CD8-positive, alpha-beta memory T cell (primary cell): ENCODE measurements around the gene LSAMP. TPM values are rescaled to one million over a fixed set of nuclear protein-coding genes. Genes with fewer than 3 reads are reported as not detected.

Source experiments
- CTCF ChIA-PET: fragments of 350-600 bp; sonication (Branson Sonifier 250); formaldehyde crosslinking; loops from one replicate; lab custom pipeline; 2021; ENCODE audit warnings: antibody characterized with exemption; lab: Charles Lee
- POLR2A ChIA-PET: fragments of 350-600 bp; sonication (Branson Sonifier 250); formaldehyde crosslinking; loops from one replicate; lab custom pipeline; 2021; ENCODE audit warnings: antibody characterized with exemption; lab: Charles Lee
- DNase-seq, 5 donors: peaks; one replicate each; pipeline versions ENCODE4 v3.0.0 to v3.0.0-alpha.2; 2020 to 2022; ENCODE audit warnings: mixed read lengths in 1 of 5
- H3K27ac ChIP-seq: one replicate; pipeline ENCODE4 v1.7.0; 2013; ENCODE audit warnings: low read depth, mild to moderate bottlenecking, low read length, moderate library complexity
- H3K27me3 ChIP-seq: 2 replicates; pipeline ENCODE4 v1.7.0; 2013; ENCODE audit warnings: low read length, mild to moderate bottlenecking; ENCODE audit not compliant: insufficient read depth, poor library complexity, severe bottlenecking
- H3K36me3 ChIP-seq: 2 replicates; pipeline ENCODE4 v1.7.0; 2013; ENCODE audit warnings: mild to moderate bottlenecking, low read length, moderate library complexity; ENCODE audit not compliant: insufficient read depth
- H3K4me1 ChIP-seq: 2 replicates; pipeline ENCODE4 v1.7.0; 2013; ENCODE audit warnings: mild to moderate bottlenecking, low read length, moderate library complexity; ENCODE audit not compliant: insufficient read depth
- H3K4me3 ChIP-seq: 2 replicates; pipeline ENCODE4 v1.7.0; 2013; ENCODE audit warnings: mild to moderate bottlenecking, low read length
- H3K9me3 ChIP-seq: 2 replicates; pipeline ENCODE4 v1.7.0; 2013; ENCODE audit warnings: mild to moderate bottlenecking, low read length
- H3K27ac Mint-ChIP-seq, 8 donors: one replicate each; pipeline ENCODE4 v1.8.0; 2020 to 2021; ENCODE audit warnings: mixed read lengths in 8 of 8, mild to moderate bottlenecking in 6 of 8, inconsistent platforms in 3 of 8, moderate library complexity in 3 of 8
- H3K27me3 Mint-ChIP-seq, 2 donors: one replicate each; pipeline ENCODE4 v1.8.0; 2020 to 2021; ENCODE audit warnings: mixed read lengths in 2 of 2, mild to moderate bottlenecking in 1 of 2, moderate library complexity in 1 of 2
- H3K36me3 Mint-ChIP-seq, 3 donors: one replicate each; pipeline ENCODE4 v1.8.0; 2020 to 2021; ENCODE audit warnings: mixed read lengths in 3 of 3, inconsistent platforms in 1 of 3, mild to moderate bottlenecking in 1 of 3
- H3K4me1 Mint-ChIP-seq, 3 donors: one replicate each; pipeline ENCODE4 v1.8.0; 2020 to 2021; ENCODE audit warnings: mixed read lengths in 3 of 3, inconsistent platforms in 1 of 3, mild to moderate bottlenecking in 1 of 3
- H3K4me3 Mint-ChIP-seq, 7 donors: one replicate each; pipeline ENCODE4 v1.8.0; 2020 to 2021; ENCODE audit warnings: mixed read lengths in 7 of 7, mild to moderate bottlenecking in 6 of 7, moderate library complexity in 4 of 7, inconsistent platforms in 2 of 7
- H3K9me3 Mint-ChIP-seq, 5 donors: one replicate each; pipeline ENCODE4 v1.8.0; 2020 to 2022; ENCODE audit warnings: mixed read lengths in 5 of 5, mild to moderate bottlenecking in 3 of 5, moderate library complexity in 2 of 5, inconsistent platforms in 1 of 5
- polyA plus RNA-seq: library from polyadenylated mRNA; unstranded; fragments of 300-500 nt; fragmentation: Illumina TruSeq; gene quantifications from one replicate; pipeline ENCODE4 v1.2.3, GENCODE V29; 2021
- total RNA-seq, 2 experiments: library from RNA; stranded (reverse); gene quantifications; one replicate each; pipeline ENCODE4 v1.2.3, GENCODE V29; 2021

The LSAMP gene
- total and polyA plus RNA-seq, 3 experiments from 2014 or later: not detected

- POLR2A ChIA-PET: no interaction called here
- H3K36me3 Mint-ChIP-seq: peaks cover 0 to 2% (median 0%) of the 10 kb centered on the region in 3 donors
Observed at GRCh38 chr3:116341381-116341780, 103.9 kb downstream of the LSAMP start.

DNA sequence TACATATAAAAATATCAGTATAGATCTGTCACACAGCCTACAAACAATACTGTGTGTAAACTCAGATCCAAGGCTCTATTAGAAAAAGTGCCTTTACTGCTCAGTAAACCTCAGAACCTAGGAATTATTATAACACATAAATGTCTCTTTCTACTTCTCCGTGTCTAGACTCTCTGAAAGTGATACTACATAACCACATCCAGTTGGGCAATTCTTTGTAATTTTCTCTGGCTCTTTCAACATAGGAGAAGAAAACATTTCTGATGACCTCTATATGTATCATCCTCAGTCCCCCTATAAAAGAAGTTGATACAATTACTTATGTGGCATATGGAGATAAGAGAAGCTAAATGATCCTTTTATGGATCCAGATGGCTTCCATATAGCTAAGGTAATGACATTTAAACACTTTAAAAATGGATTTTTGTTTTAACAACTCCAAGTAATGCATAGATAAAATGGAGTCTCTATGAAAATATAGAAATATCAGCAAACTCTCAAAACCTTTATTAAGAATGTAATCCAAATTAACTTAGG is 104.5 kb downstream of the LSAMP start:
- Mint-ChIP-seq H3K36me3 (peaks cover 0 to 2% (median 0%) of the 10 kb centered on the region in 3 donors), H3K27me3 (no peaks in the 10 kb centered on the region), H3K4me1 (no peaks in the 10 kb centered on the region), H3K9me3 (peaks cover 0 to 8% (median 0%) of the 10 kb centered on the region in 5 donors), H3K4me3 (no peak overlapping the region), H3K27ac (no peak overlapping the region)
- Histone ChIP-seq H3K9me3 (no peaks in the 10 kb centered on the region), H3K4me3 (no peak overlapping the region), H3K27ac (no peak overlapping the region), H3K4me1 (no peaks in the 10 kb centered on the region), H3K27me3 (no peaks in the 10 kb centered on the region), H3K36me3 (no peaks in the 10 kb centered on the region)
- POLR2A ChIA-PET: no interaction called here
- CTCF ChIA-PET: no interaction called here
- no peak for DNase-seq

More at GRCh38 chr3:116341381-116341780, 103.9 kb downstream of the LSAMP start:
- H3K4me3 ChIP-seq: no peak overlapping the region
- peaks cover 0 to 8% (median 0%) of the 10 kb centered on the region in 5 donors for H3K9me3 Mint-ChIP-seq
- no peak overlapping the region for H3K4me3 Mint-ChIP-seq
- no peak overlapping the region for H3K27ac ChIP-seq
- CTCF ChIA-PET: no interaction called here
- H3K36me3 ChIP-seq: no peaks in the 10 kb centered on the region
- H3K4me1 ChIP-seq: no peaks in the 10 kb centered on the region
- no peaks in the 10 kb centered on the region for H3K4me1 Mint-ChIP-seq
- no peak overlapping the region for H3K27ac Mint-ChIP-seq
- H3K27me3 ChIP-seq: no peaks in the 10 kb centered on the region
- DNase-seq: no peak
- H3K27me3 Mint-ChIP-seq: no peaks in the 10 kb centered on the region
- H3K9me3 ChIP-seq: no peaks in the 10 kb centered on the region

DNA sequence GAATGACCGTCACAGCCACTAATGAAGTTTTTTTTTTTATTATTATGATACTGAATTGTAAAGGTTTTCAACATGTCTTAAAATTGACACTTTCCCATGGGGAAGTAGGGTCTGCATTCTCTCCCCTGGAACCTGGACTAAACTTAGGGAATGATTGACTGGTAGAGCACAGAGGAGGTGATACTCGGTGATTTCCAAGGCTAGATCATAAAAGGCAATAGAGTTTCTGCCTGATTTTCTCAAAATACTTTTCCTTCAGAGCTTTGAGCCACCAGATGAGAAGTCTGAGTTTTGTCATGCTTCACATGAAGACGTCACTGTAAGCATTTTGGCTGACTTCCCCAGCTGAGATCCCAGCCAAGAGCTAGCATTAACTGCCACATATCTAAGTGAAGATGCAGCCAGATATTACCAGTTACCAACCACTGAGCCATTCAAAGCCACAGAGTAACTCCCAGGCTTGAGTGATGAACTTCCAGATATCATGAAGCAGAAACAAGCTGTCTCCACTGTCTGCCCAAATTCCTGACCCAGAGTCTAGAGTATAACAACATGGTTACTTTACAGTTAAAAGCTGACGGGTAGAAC is 105.8 kb downstream of the LSAMP start:
- Histone ChIP-seq H3K27me3 (no peaks in the 10 kb centered on the region), H3K27ac (no peak overlapping the region), H3K4me1 (no peaks in the 10 kb centered on the region), H3K9me3 (no peaks in the 10 kb centered on the region), H3K4me3 (no peak overlapping the region), H3K36me3 (no peaks in the 10 kb centered on the region)
- Mint-ChIP-seq H3K27ac (no peak overlapping the region), H3K4me3 (no peak overlapping the region), H3K27me3 (no peaks in the 10 kb centered on the region), H3K36me3 (peaks cover 0 to 2% (median 0%) of the 10 kb centered on the region in 3 donors), H3K9me3 (peaks cover 0 to 8% (median 0%) of the 10 kb centered on the region in 5 donors), H3K4me1 (no peaks in the 10 kb centered on the region)
- no peak for DNase-seq
- ChIA-PET CTCF (no interaction called here), POLR2A (no interaction called here)

DNA sequence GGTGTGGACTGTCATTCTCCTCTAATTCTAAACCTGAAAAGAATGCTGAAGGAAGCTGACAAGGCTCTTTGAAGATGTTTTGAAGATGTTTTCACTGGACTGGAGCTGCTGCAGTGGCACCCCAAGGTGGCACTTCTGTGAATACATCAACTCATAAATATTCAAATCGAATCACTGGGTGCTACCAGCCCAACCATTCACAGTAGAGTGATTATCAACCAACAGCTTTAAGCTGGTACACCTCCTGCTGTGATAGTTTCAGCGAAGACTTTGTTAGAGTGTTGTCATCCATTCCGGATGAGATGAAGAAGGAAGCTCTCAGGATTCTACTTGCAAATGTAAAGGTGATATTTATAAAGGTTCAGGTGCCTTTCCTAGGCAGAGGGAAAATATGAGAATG is 106.6 kb downstream of the LSAMP start:
- no peak overlapping the region for H3K27ac ChIP-seq
- H3K27me3 ChIP-seq: no peaks in the 10 kb centered on the region
- H3K4me3 ChIP-seq: no peak overlapping the region
- DNase-seq: no peak
- no peaks in the 10 kb centered on the region for H3K36me3 ChIP-seq
- ChIA-PET CTCF (no interaction called here), POLR2A (no interaction called here)
- Mint-ChIP-seq H3K27me3 (no peaks in the 10 kb centered on the region), H3K36me3 (peaks cover 0 to 2% (median 0%) of the 10 kb centered on the region in 3 donors), H3K9me3 (peaks cover 0 to 5% (median 0%) of the 10 kb centered on the region in 5 donors), H3K4me1 (no peaks in the 10 kb centered on the region), H3K27ac (peak overlapping the region in 1 of 8 donors; percentile 38), H3K4me3 (no peak overlapping the region)
- no peaks in the 10 kb centered on the region for H3K4me1 ChIP-seq
- H3K9me3 ChIP-seq: no peaks in the 10 kb centered on the region

- CTCF ChIA-PET: no interaction called here
- Mint-ChIP-seq H3K4me3 (no peak overlapping the region), H3K9me3 (peaks cover 0 to 11% (median 2%) of the 10 kb centered on the region in 5 donors), H3K27ac (no peak overlapping the region), H3K27me3 (no peaks in the 10 kb centered on the region), H3K4me1 (no peaks in the 10 kb centered on the region), H3K36me3 (peaks cover 0 to 2% (median 0%) of the 10 kb centered on the region in 3 donors)
- H3K27me3 ChIP-seq: no peaks in the 10 kb centered on the region
- H3K4me1 ChIP-seq: no peaks in the 10 kb centered on the region
- H3K9me3 ChIP-seq: no peaks in the 10 kb centered on the region
- no peaks in the 10 kb centered on the region for H3K36me3 ChIP-seq
- H3K27ac ChIP-seq: no peak overlapping the region
- POLR2A ChIA-PET: no interaction called here
- no peak overlapping the region for H3K4me3 ChIP-seq
- no peak for DNase-seq
Observed at GRCh38 chr3:116337229-116337628, 108.1 kb downstream of the LSAMP start.

GRCh38 chr3:116331380-116331779 is 113.9 kb downstream of the LSAMP start:
- Histone ChIP-seq H3K27ac (no peak overlapping the region), H3K4me3 (no peak overlapping the region), H3K27me3 (no peaks in the 10 kb centered on the region), H3K36me3 (no peaks in the 10 kb centered on the region), H3K4me1 (no peaks in the 10 kb centered on the region), H3K9me3 (no peaks in the 10 kb centered on the region)
- Mint-ChIP-seq H3K4me3 (no peak overlapping the region), H3K27ac (no peak overlapping the region), H3K27me3 (no peaks in the 10 kb centered on the region), H3K4me1 (no peaks in the 10 kb centered on the region), H3K9me3 (peaks cover 2 to 12% (median 5%) of the 10 kb centered on the region in 5 donors), H3K36me3 (no peaks in the 10 kb centered on the region)
- ChIA-PET POLR2A (no interaction called here), CTCF (no interaction called here)
- DNase-seq: no peak

- no peaks in the 10 kb centered on the region for H3K27me3 ChIP-seq
- H3K36me3 ChIP-seq: no peaks in the 10 kb centered on the region
- CTCF ChIA-PET: no interaction called here
- no peaks in the 10 kb centered on the region for H3K4me1 ChIP-seq
- peaks cover 0 to 1% (median 0%) of the 10 kb centered on the region in 3 donors for H3K36me3 Mint-ChIP-seq
- POLR2A ChIA-PET: no interaction called here
- no peak overlapping the region for H3K4me3 ChIP-seq
- no peak overlapping the region for H3K27ac Mint-ChIP-seq
- H3K4me3 Mint-ChIP-seq: no peak overlapping the region
- peaks cover 0 to 8% (median 2%) of the 10 kb centered on the region in 5 donors for H3K9me3 Mint-ChIP-seq
- no peaks in the 10 kb centered on the region for H3K9me3 ChIP-seq
- DNase-seq: no peak
- H3K4me1 Mint-ChIP-seq: no peaks in the 10 kb centered on the region
- no peak overlapping the region for H3K27ac ChIP-seq
- no peaks in the 10 kb centered on the region for H3K27me3 Mint-ChIP-seq
Observed at GRCh38 chr3:116322750-116323375, 122.4 kb downstream of the LSAMP start.

DNA sequence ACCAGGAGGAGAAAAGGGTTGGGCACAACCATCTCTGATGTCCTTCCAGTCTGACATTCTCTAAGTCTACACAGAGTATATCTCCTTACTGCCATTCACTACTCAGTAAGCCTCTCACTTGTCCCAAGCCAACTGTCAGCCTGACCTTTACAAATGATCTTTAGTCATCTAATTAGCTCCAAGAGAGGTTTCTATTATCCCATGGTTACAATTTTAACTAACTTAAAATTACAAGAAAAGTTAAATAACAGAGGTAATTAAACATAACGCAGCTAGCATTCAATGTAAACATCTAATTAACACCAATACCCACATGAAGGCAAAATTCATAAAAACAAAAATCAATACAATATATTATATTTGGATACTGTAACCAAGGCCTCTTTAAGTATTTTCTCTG is 126.9 kb downstream of the LSAMP start:
- peaks cover 0 to 1% (median 0%) of the 10 kb centered on the region in 3 donors for H3K36me3 Mint-ChIP-seq
- H3K9me3 Mint-ChIP-seq: peaks cover 0 to 15% (median 5%) of the 10 kb centered on the region in 5 donors
- no peaks in the 10 kb centered on the region for H3K36me3 ChIP-seq
- no peak overlapping the region for H3K4me3 ChIP-seq
- no peak overlapping the region for H3K4me3 Mint-ChIP-seq
- H3K9me3 ChIP-seq: no peaks in the 10 kb centered on the region
- POLR2A ChIA-PET: no interaction called here
- no peaks in the 10 kb centered on the region for H3K4me1 ChIP-seq
- CTCF ChIA-PET: no interaction called here
- no peaks in the 10 kb centered on the region for H3K27me3 Mint-ChIP-seq
- H3K4me1 Mint-ChIP-seq: no peaks in the 10 kb centered on the region
- H3K27me3 ChIP-seq: no peaks in the 10 kb centered on the region
- H3K27ac Mint-ChIP-seq: no peak overlapping the region
- no peak for DNase-seq
- no peak overlapping the region for H3K27ac ChIP-seq
